ENCODE data around the gene KATNIP.

KATNIP gene

DNA sequence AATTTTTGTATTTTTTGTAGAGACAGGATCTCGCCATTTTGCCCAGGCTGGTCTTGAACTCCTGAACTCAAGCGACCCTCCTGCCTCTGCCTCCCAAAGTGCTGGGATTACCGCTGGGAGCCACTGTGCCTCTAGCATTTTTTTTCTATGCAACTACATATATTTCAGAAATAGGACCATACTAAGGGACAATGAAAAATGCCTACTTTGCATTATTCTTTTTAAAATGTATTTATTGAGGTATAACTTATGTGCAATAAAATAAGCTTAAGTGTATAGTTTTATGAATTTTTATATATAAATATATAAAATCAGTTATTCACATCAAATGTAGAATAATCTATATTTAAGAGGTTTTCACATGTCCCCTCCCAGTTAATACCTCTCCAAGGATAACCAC, 38.1 kb downstream of the KATNIP start:
- DNase-seq: no peak

DNA sequence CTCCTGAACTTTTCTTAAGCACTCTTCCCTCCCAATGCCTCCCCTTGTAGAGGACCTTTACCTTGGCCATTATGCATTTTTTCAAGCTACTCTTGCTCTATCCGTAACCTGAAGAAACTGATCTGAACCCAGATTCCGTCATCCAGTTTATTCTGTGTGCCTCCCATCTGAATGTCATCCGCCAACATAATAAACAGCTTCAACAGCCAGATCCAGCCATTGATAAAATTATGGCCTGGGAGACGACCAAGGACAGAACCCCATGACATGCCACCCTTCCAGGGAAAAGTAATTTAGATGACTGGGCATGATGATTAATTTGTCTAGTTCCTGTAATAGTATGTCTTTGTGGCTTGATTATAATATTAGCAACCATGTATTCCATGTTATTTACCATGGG, 41.9 kb downstream of the KATNIP start:
- DNase-seq: no peak

DNA sequence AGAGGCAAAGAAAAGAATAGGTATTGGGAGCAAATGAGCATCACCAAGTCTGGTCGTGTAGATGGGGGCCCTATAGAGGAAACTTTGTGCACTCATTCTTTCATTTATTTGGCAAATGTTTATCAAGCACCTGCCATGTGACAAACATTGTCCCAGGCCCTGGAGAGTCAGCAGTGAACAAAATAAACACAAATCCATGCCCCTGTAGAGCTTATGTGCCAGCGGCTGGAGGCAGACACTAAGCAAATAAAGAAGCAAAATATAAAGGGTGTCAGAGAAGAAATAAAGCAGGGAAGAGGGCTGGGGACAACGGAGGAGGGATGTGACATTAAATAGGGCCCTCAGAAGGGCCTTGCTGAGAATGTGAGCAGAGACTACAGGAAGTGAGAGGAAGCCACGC, 45.5 kb downstream of the KATNIP start:
- no peak for DNase-seq

DNA sequence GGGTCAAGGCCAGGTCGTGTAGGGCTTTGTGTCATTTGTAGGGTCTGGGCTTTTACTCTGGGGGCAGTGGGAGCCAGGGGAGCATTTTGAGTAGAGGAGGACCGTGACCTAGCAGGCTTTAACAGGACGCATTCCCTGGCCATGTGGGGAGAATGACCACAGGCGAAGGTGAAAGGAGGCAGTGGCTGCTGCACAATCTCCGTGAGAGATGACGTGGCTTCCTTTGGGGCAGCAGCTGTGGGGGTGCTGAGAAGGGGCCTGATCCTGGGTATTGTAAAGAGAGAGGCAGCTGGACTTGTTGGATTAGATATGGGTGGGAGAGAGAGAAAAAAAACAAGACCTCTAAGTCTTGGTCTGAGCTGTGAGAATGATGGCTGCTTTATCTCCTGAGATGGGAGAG, 46.0 kb downstream of the KATNIP start:
- no peak for DNase-seq

DNA sequence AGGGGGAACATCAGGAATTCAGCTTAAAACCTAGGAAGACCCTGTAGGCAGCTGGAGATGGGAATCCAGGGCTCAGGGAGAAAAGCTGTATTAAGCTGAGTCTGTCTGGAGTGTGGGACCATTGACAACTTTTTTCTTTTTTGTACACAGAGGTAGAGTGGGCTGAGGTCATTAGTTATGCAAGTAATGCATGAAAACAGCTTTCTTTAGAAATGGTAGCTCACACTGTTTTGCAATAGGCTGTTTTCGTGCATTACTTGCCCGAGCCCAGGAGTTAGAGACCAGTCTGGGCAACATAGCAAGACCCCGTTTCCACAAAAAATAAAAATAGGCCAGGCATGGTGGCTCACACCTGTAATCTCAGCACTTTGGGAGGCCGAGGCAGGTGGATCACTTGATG, 46.5 kb downstream of the KATNIP start:
- DNase-seq: no peak

DNA sequence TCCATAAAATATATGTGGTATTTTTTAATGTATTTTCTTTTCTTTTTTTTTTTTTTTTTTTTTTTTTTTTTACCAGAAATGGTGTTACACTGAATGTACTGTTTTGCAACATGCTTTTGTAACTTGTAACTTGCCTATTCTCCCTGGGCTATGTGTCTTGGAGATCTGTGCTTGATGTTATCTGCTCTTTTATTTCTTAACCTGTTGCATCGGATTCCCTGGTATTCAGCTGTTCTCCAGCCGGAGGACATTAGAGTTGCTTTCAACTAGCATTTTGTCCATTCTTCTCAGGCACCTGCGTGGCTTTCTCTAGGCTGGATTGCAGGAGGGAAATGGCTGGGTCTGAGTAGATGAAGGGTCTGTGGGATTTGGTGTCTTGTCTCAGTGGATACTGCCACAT, 47.4 kb downstream of the KATNIP start:
- DNase-seq: no peak

DNA sequence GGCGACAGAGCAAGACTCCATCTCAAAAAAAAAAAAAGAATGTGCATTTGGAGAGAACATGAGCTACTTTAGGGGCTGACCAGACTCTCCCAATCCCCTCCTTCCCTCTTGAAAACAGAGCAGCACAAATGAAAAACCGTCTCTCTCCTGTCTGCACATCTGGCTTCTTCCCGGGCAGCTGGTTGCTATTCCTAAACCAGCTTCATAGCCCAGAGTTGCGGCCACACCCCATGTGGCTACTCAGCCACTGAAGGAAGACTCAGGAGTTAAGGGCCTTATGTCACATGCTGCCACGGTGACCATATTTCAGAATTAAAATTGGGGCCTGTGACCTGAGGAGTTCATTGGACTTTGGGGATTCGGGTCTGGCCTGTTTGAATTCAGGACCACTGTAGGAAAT, 48.3 kb downstream of the KATNIP start:
- DNase-seq: no peak

DNA sequence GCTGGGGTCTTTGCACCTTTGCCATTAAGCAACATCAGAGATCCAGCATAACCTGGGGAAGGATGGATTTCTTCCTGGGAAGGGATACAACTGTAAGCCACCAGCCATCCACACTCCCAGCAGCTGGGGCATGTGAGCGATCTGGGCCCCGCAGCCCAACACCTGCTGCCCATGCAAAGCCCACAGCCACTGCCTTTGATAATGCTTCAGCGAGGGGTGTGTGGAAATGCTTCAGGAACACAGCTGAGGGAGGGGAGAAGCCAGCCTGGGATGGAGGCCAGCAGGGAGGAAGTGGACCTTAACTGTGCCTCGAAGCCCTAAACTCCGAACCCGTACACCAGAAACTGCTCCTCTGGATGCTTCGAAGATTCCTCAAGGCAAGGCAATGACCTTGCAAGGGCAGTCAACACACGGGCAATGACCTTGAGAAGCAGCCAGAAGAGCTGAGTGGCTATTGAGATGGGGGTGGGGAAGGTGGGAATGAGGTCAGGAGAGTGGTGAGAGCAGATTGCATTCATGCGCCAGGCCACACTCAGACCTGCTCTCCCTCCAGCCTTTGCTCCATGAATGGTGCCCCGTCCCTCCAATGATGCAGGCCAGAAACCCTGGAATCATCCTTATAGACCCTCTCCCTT, 49.1 kb downstream of the KATNIP start:
- DNase-seq: no peak

DNA sequence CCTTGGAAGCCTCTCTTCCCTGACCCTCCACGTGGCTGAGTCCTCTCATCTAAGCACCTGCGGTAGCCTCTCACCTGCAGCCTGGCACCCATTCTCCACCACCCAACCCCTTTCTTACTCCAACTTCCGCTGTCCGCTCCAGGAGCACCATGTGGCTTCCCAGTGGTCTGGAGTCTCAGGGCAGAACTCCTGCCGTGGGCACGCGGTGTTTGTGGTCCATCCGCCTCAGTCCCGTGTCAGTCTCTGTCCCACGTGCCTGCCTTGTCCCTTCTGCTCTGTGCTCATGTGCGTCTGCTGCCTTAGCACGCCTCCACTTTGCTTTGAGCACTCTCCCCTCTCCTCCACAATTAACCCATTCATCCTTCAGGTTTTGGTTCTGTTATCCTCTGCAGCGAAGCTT, 49.7 kb downstream of the KATNIP start:
- DNase-seq: no peak
